ENCODE results near the gene MED26.

MED26 gene

GRCh38 chr19:16577531-16577985 lies 50.4 kb downstream of the MED26 start:
- H3K4me3 ChIP-seq (ENCODE audit: control insufficient read depth, low read depth, low read length): no peak overlapping the region
- DNase-seq (ENCODE audit: low read depth): no peak
- no peak for TF ChIP-seq CTCF (conservative IDR thresholded peaks at IDR 0.05; ENCODE audit: control insufficient read depth, insufficient read depth, low read depth, low read length)

GRCh38 chr19:16576690-16577530 lies 51.1 kb downstream of the MED26 start:
- no peak for TF ChIP-seq CTCF (conservative IDR thresholded peaks at IDR 0.05; ENCODE audit: control insufficient read depth, insufficient read depth, low read depth, low read length)
- DNase-seq (ENCODE audit: low read depth): no peak
- no peak overlapping the region for H3K4me3 ChIP-seq (ENCODE audit: control insufficient read depth, low read depth, low read length)

GRCh38 chr19:16575861-16576689 lies 51.9 kb downstream of the MED26 start:
- no peak for TF ChIP-seq CTCF (conservative IDR thresholded peaks at IDR 0.05; ENCODE audit: control insufficient read depth, insufficient read depth, low read depth, low read length)
- no peak overlapping the region for H3K4me3 ChIP-seq (ENCODE audit: control insufficient read depth, low read depth, low read length)
- no peak for DNase-seq (ENCODE audit: low read depth)

GRCh38 chr19:16575282-16575681 lies 52.7 kb downstream of the MED26 start:
- no peak for DNase-seq (ENCODE audit: low read depth)
- TF ChIP-seq CTCF (conservative IDR thresholded peaks at IDR 0.05; ENCODE audit: control insufficient read depth, insufficient read depth, low read depth, low read length): no peak
- H3K4me3 ChIP-seq (ENCODE audit: control insufficient read depth, low read depth, low read length): no peak overlapping the region

- H3K4me3 ChIP-seq (ENCODE audit: control insufficient read depth, low read depth, low read length): no peak overlapping the region
Measured at GRCh38 chr19:16573925-16574324, 54.1 kb downstream of the MED26 start.

GRCh38 chr19:16573296-16573695 lies 54.7 kb downstream of the MED26 start:
- DNase-seq (ENCODE audit: low read depth): no peak
- peak overlapping the region; percentile 95 for H3K4me3 ChIP-seq (ENCODE audit: control insufficient read depth, low read depth, low read length)
- TF ChIP-seq CTCF (conservative IDR thresholded peaks at IDR 0.05; ENCODE audit: control insufficient read depth, insufficient read depth, low read depth, low read length): no peak

More at GRCh38 chr19:16573925-16574324, 54.1 kb downstream of the MED26 start:
- no peak for DNase-seq (ENCODE audit: low read depth)
- TF ChIP-seq CTCF (conservative IDR thresholded peaks at IDR 0.05; ENCODE audit: control insufficient read depth, insufficient read depth, low read depth, low read length): no peak
